ENCODE results near the gene DND1. TPM values are rescaled to one million over a fixed set of nuclear protein-coding genes. Genes with fewer than 3 reads are reported as not detected.
"Not testable (repeated sequence)": the region's sequence is repeated elsewhere in the genome, so short reads cannot be mapped to it uniquely, and the experiment has no call there.

Gene DND1
- polyA plus RNA-seq, 1 donor (not counting 4 experiments of a cell fraction or from before 2014, with no cell fraction given): 0.22 TPM

DNA sequence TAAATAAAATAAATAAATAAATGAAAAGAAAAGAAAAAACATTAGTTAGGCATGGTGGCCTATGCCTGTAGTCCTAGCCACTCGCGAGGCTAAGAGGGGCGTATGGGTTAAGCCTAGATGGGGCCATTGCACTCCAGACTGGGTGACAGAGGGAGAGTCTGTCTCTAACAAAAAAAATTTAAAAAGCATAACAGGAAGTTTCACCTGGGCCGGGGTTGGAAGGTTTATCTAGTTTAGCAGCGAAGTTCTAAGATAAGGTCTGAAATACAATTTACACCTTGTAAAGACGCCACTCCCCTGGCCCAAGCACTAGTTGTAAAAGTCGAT is 44.9 kb upstream of the DND1 start:
- TF ChIP-seq, protein P1, sequence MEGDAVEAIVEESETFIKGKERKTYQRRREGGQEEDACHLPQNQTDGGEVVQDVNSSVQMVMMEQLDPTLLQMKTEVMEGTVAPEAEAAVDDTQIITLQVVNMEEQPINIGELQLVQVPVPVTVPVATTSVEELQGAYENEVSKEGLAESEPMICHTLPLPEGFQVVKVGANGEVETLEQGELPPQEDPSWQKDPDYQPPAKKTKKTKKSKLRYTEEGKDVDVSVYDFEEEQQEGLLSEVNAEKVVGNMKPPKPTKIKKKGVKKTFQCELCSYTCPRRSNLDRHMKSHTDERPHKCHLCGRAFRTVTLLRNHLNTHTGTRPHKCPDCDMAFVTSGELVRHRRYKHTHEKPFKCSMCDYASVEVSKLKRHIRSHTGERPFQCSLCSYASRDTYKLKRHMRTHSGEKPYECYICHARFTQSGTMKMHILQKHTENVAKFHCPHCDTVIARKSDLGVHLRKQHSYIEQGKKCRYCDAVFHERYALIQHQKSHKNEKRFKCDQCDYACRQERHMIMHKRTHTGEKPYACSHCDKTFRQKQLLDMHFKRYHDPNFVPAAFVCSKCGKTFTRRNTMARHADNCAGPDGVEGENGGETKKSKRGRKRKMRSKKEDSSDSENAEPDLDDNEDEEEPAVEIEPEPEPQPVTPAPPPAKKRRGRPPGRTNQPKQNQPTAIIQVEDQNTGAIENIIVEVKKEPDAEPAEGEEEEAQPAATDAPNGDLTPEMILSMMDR (optimal IDR thresholded peaks at IDR 0.05 in 1 of 3, IDR thresholded peaks at IDR 0.05 in 1 of 3, conservative IDR thresholded peaks at IDR 0.05 in 1 of 3; ENCODE audit: extremely low read depth in 1 of 3, insufficient read depth in 2 of 3, low read length in 3 of 3): no peak
- TF ChIP-seq EZH2 (IDR thresholded peaks at IDR 0.05; ENCODE audit: low read length): no peak
- Histone ChIP-seq H3K4me2 (ENCODE audit: control insufficient read depth, extremely low read depth, insufficient read depth, low read depth, low read length) (no peak overlapping the region), H3K27ac (ENCODE audit: control insufficient read depth, insufficient read depth, low read length) (peak overlapping the region; percentile 13), H3K27me3 (ENCODE audit: control insufficient read depth, extremely low read depth, insufficient read depth, low read length) (no peaks in the 10 kb centered on the region), H3K9me3 (ENCODE audit: control insufficient read depth, low read depth, low read length) (no peaks in the 10 kb centered on the region), H3K4me1 (ENCODE audit: control insufficient read depth, extremely low read depth, insufficient read depth, low read length) (peaks cover 3% of the 10 kb centered on the region), H3K9me1 (ENCODE audit: control insufficient read depth, extremely low read depth, insufficient read depth, low read length) (no peaks in the 10 kb centered on the region), H3K79me2 (ENCODE audit: control insufficient read depth, insufficient read depth, low read length) (no peaks in the 10 kb centered on the region), H2AFZ (ENCODE audit: control insufficient read depth, low read length) (no peak overlapping the region), H4K20me1 (ENCODE audit: control insufficient read depth, extremely low read depth, insufficient read depth, low read length) (no peaks in the 10 kb centered on the region), H3K36me3 (ENCODE audit: control insufficient read depth in 2 of 2, extremely low read depth in 1 of 2, insufficient read depth in 2 of 2, low read length in 2 of 2) (no peaks in the 10 kb centered on the region), H3K4me3 (ENCODE audit: control insufficient read depth in 2 of 3, extremely low read depth in 1 of 3, insufficient read depth in 2 of 3, low read depth in 1 of 3, low read length in 3 of 3) (no peak overlapping the region), H3K9ac (ENCODE audit: control insufficient read depth, extremely low read depth, insufficient read depth, low read length) (no peak overlapping the region)
- DNase-seq (ENCODE audit: low read depth, low spot score) (no peak), FAIRE-seq (no peak)
- dilution Hi-C loops (cut with MboI; ENCODE audit: extremely low pct_ligation_motif_present, low sequenced_read_pairs): no loop called here

- H4K20me1 ChIP-seq (ENCODE audit: control insufficient read depth, extremely low read depth, insufficient read depth, low read length); H3K9me1 ChIP-seq (ENCODE audit: control insufficient read depth, extremely low read depth, insufficient read depth, low read length); dilution Hi-C loops (cut with MboI; ENCODE audit: extremely low pct_ligation_motif_present, low sequenced_read_pairs); H3K9ac ChIP-seq (ENCODE audit: control insufficient read depth, extremely low read depth, insufficient read depth, low read length); H3K9me3 ChIP-seq (ENCODE audit: control insufficient read depth, low read depth, low read length); DNase-seq (ENCODE audit: low read depth, low spot score); H3K4me2 ChIP-seq (ENCODE audit: control insufficient read depth, extremely low read depth, insufficient read depth, low read depth, low read length); H3K79me2 ChIP-seq (ENCODE audit: control insufficient read depth, insufficient read depth, low read length); H2AFZ ChIP-seq (ENCODE audit: control insufficient read depth, low read length); H3K4me1 ChIP-seq (ENCODE audit: control insufficient read depth, extremely low read depth, insufficient read depth, low read length); H3K27me3 ChIP-seq (ENCODE audit: control insufficient read depth, extremely low read depth, insufficient read depth, low read length); H3K4me3 ChIP-seq (ENCODE audit: control insufficient read depth in 2 of 3, extremely low read depth in 1 of 3, insufficient read depth in 2 of 3, low read depth in 1 of 3, low read length in 3 of 3); H3K27ac ChIP-seq (ENCODE audit: control insufficient read depth, insufficient read depth, low read length); FAIRE-seq; H3K36me3 ChIP-seq (ENCODE audit: control insufficient read depth in 2 of 2, extremely low read depth in 1 of 2, insufficient read depth in 2 of 2, low read length in 2 of 2): not testable (repeated sequence)
These were observed 42.9 kb upstream of the DND1 start for GRCh38 chr5:140716238-140716637.

DNA sequence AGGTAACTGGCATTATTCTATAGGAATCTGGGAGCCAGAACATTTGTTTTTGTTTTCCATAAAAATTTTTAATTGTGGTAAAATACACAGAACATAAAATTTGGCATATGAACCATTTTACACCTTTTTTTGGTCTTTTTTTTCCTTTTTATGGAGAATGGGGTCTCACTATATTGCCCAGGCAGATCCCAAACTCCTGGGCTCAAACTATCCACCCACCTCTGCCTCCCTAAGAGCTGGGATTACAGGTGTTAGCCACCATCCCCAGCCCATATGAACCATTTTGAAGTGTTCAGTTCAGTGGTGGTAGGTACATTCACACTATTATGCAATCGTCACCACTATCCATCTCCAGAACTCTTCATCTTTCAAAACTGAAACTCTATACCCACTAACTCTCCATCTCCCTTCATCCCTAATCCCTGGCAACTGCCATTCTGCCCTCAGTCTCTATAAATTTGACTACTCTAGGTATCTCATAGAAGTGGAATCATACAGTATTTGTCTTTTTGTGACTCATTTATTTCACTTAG is 40.3 kb upstream of the DND1 start:
- Histone ChIP-seq H3K4me2 (ENCODE audit: control insufficient read depth, extremely low read depth, insufficient read depth, low read depth, low read length) (no peak overlapping the region), H3K9ac (ENCODE audit: control insufficient read depth, extremely low read depth, insufficient read depth, low read length) (no peak overlapping the region), H3K9me1 (ENCODE audit: control insufficient read depth, extremely low read depth, insufficient read depth, low read length) (no peaks in the 10 kb centered on the region), H3K27ac (ENCODE audit: control insufficient read depth, insufficient read depth, low read length) (no peak overlapping the region), H2AFZ (ENCODE audit: control insufficient read depth, low read length) (no peak overlapping the region), H3K79me2 (ENCODE audit: control insufficient read depth, insufficient read depth, low read length) (no peaks in the 10 kb centered on the region), H4K20me1 (ENCODE audit: control insufficient read depth, extremely low read depth, insufficient read depth, low read length) (no peaks in the 10 kb centered on the region), H3K4me3 (ENCODE audit: control insufficient read depth in 2 of 3, extremely low read depth in 1 of 3, insufficient read depth in 2 of 3, low read depth in 1 of 3, low read length in 3 of 3) (no peak overlapping the region), H3K27me3 (ENCODE audit: control insufficient read depth, extremely low read depth, insufficient read depth, low read length) (no peaks in the 10 kb centered on the region), H3K9me3 (ENCODE audit: control insufficient read depth, low read depth, low read length) (no peaks in the 10 kb centered on the region), H3K36me3 (ENCODE audit: control insufficient read depth in 2 of 2, extremely low read depth in 1 of 2, insufficient read depth in 2 of 2, low read length in 2 of 2) (no peaks in the 10 kb centered on the region), H3K4me1 (ENCODE audit: control insufficient read depth, extremely low read depth, insufficient read depth, low read length) (peaks cover 7% of the 10 kb centered on the region)
- DNase-seq (ENCODE audit: low read depth, low spot score) (no peak), FAIRE-seq (no peak)
- no peak for TF ChIP-seq EZH2 (IDR thresholded peaks at IDR 0.05; ENCODE audit: low read length)
- TF ChIP-seq, protein P1 (optimal IDR thresholded peaks at IDR 0.05 in 1 of 3, IDR thresholded peaks at IDR 0.05 in 1 of 3, conservative IDR thresholded peaks at IDR 0.05 in 1 of 3; ENCODE audit: extremely low read depth in 1 of 3, insufficient read depth in 2 of 3, low read length in 3 of 3): no peak
- dilution Hi-C loops (cut with MboI; ENCODE audit: extremely low pct_ligation_motif_present, low sequenced_read_pairs): no loop called here
